ENCODE measurements around the gene RAMP1. TPM values are rescaled to one million over a fixed set of nuclear protein-coding genes. Genes with fewer than 3 reads are reported as not detected.
"Not testable (repeated sequence)": the region's sequence is repeated elsewhere in the genome, so short reads cannot be mapped to it uniquely, and the experiment has no call there.

Gene RAMP1
- total RNA-seq, 6 donors from 2014 or later: 3.4 to 14.4 (median 9.9) TPM

GRCh38 chr2:237835372-237835771 lies 24.1 kb upstream of the RAMP1 start:
- Histone ChIP-seq H3K27me3 (no peaks in the 10 kb centered on the region), H3K27ac (no peak overlapping the region), H3K9me3 (no peaks in the 10 kb centered on the region), H3K4me1 (no peaks in the 10 kb centered on the region), H3K4me3 (no peak overlapping the region), H3K36me3 (no peaks in the 10 kb centered on the region)
- DNase-seq (no peak), ATAC-seq (ENCODE audit: low FRiP score in 2 of 2) (no peak)
- TF ChIP-seq CTCF (IDR thresholded peaks at IDR 0.05) (no peak), POLR2AphosphoS5 (IDR thresholded peaks at IDR 0.05) (no peak), POLR2A (IDR thresholded peaks at IDR 0.05) (no peak), EP300 (IDR thresholded peaks at IDR 0.05) (no peak)
- 69 to 80% methylated on average over 3 of the region's 3 CpGs for WGBS, 2 donors

- no peaks in the 10 kb centered on the region for H3K9me3 ChIP-seq
- 74 to 87% methylated on average over 4 of the region's 4 CpGs for WGBS, 2 donors
- H3K4me1 ChIP-seq: no peaks in the 10 kb centered on the region
- TF ChIP-seq CTCF (IDR thresholded peaks at IDR 0.05): no peak
- no peak for TF ChIP-seq POLR2AphosphoS5 (IDR thresholded peaks at IDR 0.05)
- no peak for TF ChIP-seq POLR2A (IDR thresholded peaks at IDR 0.05)
- TF ChIP-seq EP300 (IDR thresholded peaks at IDR 0.05): no peak
- DNase-seq (no peak), ATAC-seq (ENCODE audit: low FRiP score in 2 of 2) (no peak)
- no peaks in the 10 kb centered on the region for H3K36me3 ChIP-seq
- H3K27ac ChIP-seq: no peak overlapping the region
- H3K4me3 ChIP-seq: no peak overlapping the region
- no peaks in the 10 kb centered on the region for H3K27me3 ChIP-seq
Observed at GRCh38 chr2:237841051-237841450, 18.4 kb upstream of the RAMP1 start.

GRCh38 chr2:237848940-237849339 lies 10.5 kb upstream of the RAMP1 start:
- H3K27ac ChIP-seq; ATAC-seq (ENCODE audit: low FRiP score in 2 of 2); H3K9me3 ChIP-seq; H3K36me3 ChIP-seq; H3K4me1 ChIP-seq; H3K27me3 ChIP-seq; H3K4me3 ChIP-seq; DNase-seq: not testable (repeated sequence)
- 95 to 100% methylated on average over 7 to 12 of the region's 12 CpGs for WGBS, 2 donors

DNA sequence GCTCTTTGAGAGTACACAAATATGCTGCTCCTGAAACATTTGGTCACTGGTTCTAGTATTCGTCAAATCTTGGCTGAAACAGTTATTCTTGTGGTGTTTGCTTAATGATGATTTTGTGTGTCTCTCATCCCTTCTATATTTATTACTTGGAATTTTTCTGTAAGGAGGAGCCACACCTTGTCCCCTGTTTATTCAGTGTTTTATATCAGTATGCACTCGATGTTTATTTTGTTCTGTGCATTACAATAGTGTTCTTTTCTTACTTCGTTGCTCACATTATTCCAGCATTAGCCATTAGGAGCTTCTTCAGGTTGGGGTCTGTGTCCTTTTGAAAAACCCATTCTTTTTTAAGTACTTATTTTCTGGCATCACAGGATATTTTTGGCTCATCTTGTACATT lies 5.1 kb upstream of the RAMP1 start:
- peaks cover 0 to 6% (median 1%) of the 10 kb centered on the region in 4 donors for H3K27me3 ChIP-seq
- H3K9me3 ChIP-seq: no peaks in the 10 kb centered on the region
- peaks cover 3 to 8% (median 5%) of the 10 kb centered on the region in 4 donors for H3K4me1 ChIP-seq
- no peak for DNase-seq
- no peak for TF ChIP-seq POLR2AphosphoS5 (IDR thresholded peaks at IDR 0.05)
- no peak for TF ChIP-seq EP300 (IDR thresholded peaks at IDR 0.05)
- TF ChIP-seq POLR2A (IDR thresholded peaks at IDR 0.05): no peak
- no peak for TF ChIP-seq CTCF (IDR thresholded peaks at IDR 0.05)
- no peak overlapping the region for H3K27ac ChIP-seq
- no peak for ATAC-seq (ENCODE audit: low FRiP score in 2 of 2)
- 75 to 88% methylated on average over 3 of the region's 3 CpGs for WGBS, 2 donors
- no peak overlapping the region for H3K4me3 ChIP-seq
- no peaks in the 10 kb centered on the region for H3K36me3 ChIP-seq

- TF ChIP-seq POLR2AphosphoS5 (IDR thresholded peaks at IDR 0.05) (no peak), POLR2A (IDR thresholded peaks at IDR 0.05) (no peak), EP300 (IDR thresholded peaks at IDR 0.05) (no peak)
- ATAC-seq (ENCODE audit: low FRiP score in 2 of 2) (no peak), DNase-seq (no peak)
- H3K4me3 ChIP-seq: no peak overlapping the region
- peaks cover 5 to 22% (median 10%) of the 10 kb centered on the region in 4 donors for H3K4me1 ChIP-seq
- no peaks in the 10 kb centered on the region for H3K36me3 ChIP-seq
- H3K27ac ChIP-seq: no peak overlapping the region
- WGBS, 2 donors: 83 to 89% methylated on average over 7 to 8 of the region's 8 CpGs
- peaks cover 0 to 13% (median 4%) of the 10 kb centered on the region in 4 donors for H3K27me3 ChIP-seq
- H3K9me3 ChIP-seq: no peaks in the 10 kb centered on the region
Observed at GRCh38 chr2:237857791-237858190, 1.6 kb upstream of the RAMP1 start.

DNA sequence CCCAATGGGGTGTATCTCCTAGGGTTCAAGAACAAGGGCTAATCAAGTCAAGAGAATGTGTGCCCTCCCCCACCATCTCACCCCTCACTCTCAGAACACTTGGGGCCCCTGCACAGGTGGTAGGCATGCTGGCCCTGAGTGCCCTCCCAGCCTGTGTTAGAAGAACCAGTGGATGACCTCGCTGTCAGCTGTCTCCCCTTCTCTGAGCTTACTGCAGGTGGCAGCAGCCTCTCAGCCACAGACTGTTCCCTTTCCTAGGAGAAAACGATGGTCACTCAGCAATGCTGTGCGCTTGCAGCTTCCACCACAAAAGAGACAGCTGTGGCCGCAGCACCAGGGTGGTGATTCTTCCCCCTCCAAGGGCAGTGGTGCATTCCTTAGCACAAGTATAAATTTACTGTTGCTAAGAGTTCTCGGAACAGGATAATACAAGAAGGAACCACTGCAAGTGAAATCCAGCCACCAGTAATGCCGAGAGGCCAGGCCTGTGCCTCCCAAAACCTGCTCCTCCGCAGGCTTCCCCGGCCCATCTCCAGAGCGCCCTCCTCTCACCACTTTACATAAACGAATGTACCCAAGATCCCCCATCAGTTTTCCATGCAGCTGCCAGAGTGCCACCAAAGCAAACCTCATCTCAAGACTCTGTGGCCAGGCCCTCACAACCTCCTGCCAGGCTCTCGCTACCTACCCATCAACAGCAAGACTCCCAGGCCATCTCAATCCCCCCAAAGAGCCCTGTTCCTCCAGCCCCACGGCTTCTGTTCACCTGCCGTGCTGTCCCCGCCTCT lies 935 bp upstream of the RAMP1 start:
- H3K27me3 ChIP-seq: peaks cover 0 to 13% (median 4%) of the 10 kb centered on the region in 4 donors
- no peak for TF ChIP-seq POLR2AphosphoS5 (IDR thresholded peaks at IDR 0.05)
- no peak for TF ChIP-seq EP300 (IDR thresholded peaks at IDR 0.05)
- no peak for TF ChIP-seq POLR2A (IDR thresholded peaks at IDR 0.05)
- peak; percentile 38 to 70 (median 56) for TF ChIP-seq CTCF (IDR thresholded peaks at IDR 0.05)
- WGBS, 2 donors: 55 to 62% methylated on average over 13 to 14 of the region's 14 CpGs
- ATAC-seq (ENCODE audit: low FRiP score in 2 of 2): peak; percentile 62 to 80
- DNase-seq: peak in 1 of 2 donors; percentile 42
- H3K36me3 ChIP-seq: no peaks in the 10 kb centered on the region
- peak overlapping the region in 1 of 4 donors; percentile 51 for H3K4me3 ChIP-seq
- no peak overlapping the region for H3K27ac ChIP-seq
- peaks cover 5 to 22% (median 10%) of the 10 kb centered on the region in 4 donors for H3K4me1 ChIP-seq
- no peaks in the 10 kb centered on the region for H3K9me3 ChIP-seq
